MM.1S (cell line): Measurements from ENCODE around the gene UBE2F.

Source experiments
- DNase-seq: peaks from one replicate; pipeline ENCODE4 v3.0.0-alpha.2; 2015
- H2AFZ ChIP-seq: fragments of 300-600 bp; sonication (generic); 2 replicates; pipeline ENCODE4 v1.6.0; 2016; ENCODE audit warnings: antibody characterized with exemption, low read length
- H3F3A ChIP-seq: fragments of 300-600 bp; sonication (generic); 2 replicates; pipeline ENCODE4 v1.6.1; 2016; ENCODE audit warnings: mild to moderate bottlenecking, antibody characterized with exemption, low read length, moderate library complexity, mixed read lengths; ENCODE audit not compliant: insufficient read depth
- H3K27ac ChIP-seq: fragments of 300-600 bp; sonication (generic); 2 replicates; pipeline ENCODE4 v1.5.1; 2016; ENCODE audit warnings: mild to moderate bottlenecking, low read length
- H3K27me3 ChIP-seq: fragments of 300-600 bp; sonication (generic); replicated peaks from 2 replicates; pipeline ENCODE4 v1.6.0; 2016; ENCODE audit warnings: low read length; ENCODE audit not compliant: insufficient read depth
- H3K36me3 ChIP-seq: fragments of 300-600 bp; sonication (generic); replicated peaks from 2 replicates; pipeline ENCODE4 v1.6.1; 2016; ENCODE audit warnings: mild to moderate bottlenecking, low read length, mixed read lengths; ENCODE audit not compliant: insufficient read depth
- H3K4me1 ChIP-seq: fragments of 300-600 bp; sonication (generic); 2 replicates; pipeline ENCODE4 v1.6.1; 2016; ENCODE audit warnings: low read length, mixed read lengths
- H3K4me2 ChIP-seq: fragments of 300-600 bp; sonication (generic); 2 replicates; pipeline ENCODE4 v1.6.0; 2016; ENCODE audit warnings: low read depth, low read length
- H3K4me3 ChIP-seq: fragments of 300-600 bp; sonication (generic); 2 replicates; pipeline ENCODE4 v1.5.1; 2016; ENCODE audit warnings: low read length, mixed read lengths
- H3K79me2 ChIP-seq: fragments of 300-600 bp; sonication (generic); 2 replicates; pipeline ENCODE4 v1.6.1; 2016; ENCODE audit warnings: mixed run types, low read length, mixed read lengths
- H3K9ac ChIP-seq: fragments of 300-600 bp; sonication (generic); 2 replicates; pipeline ENCODE4 v1.6.1; 2016; ENCODE audit warnings: low read length, mixed read lengths
- H3K9me2 ChIP-seq: fragments of 300-600 bp; sonication (generic); replicated peaks from 2 replicates; pipeline ENCODE4 v1.6.1; 2016; ENCODE audit warnings: mild to moderate bottlenecking, low read length, mixed read lengths; ENCODE audit not compliant: insufficient read depth
- H3K9me3 ChIP-seq: fragments of 300-600 bp; sonication (generic); replicated peaks from 2 replicates; pipeline ENCODE4 v1.6.1; 2016; ENCODE audit warnings: mild to moderate bottlenecking, low read length, mixed read lengths; ENCODE audit not compliant: insufficient read depth
- H4K20me1 ChIP-seq: fragments of 300-600 bp; sonication (generic); 2 replicates; pipeline ENCODE4 v1.6.1; 2016; ENCODE audit warnings: mild to moderate bottlenecking, low read length, moderate library complexity, mixed read lengths; ENCODE audit not compliant: insufficient read depth
- CTCF ChIP-seq: fragments of 300-600 bp; sonication (generic); IDR thresholded peaks from 2 replicates; pipeline ENCODE4 v1.5.1; 2016; ENCODE audit warnings: antibody characterized with exemption, low read length, mixed read lengths
- EZH2 ChIP-seq: fragments of 300-600 bp; sonication (generic); optimal IDR thresholded peaks from 2 replicates; pipeline ENCODE3; 2017; ENCODE audit warnings: low read depth, mild to moderate bottlenecking, antibody characterized with exemption, low read length, mixed read lengths
- EZH2phosphoT487 ChIP-seq: fragments of 300-600 bp; sonication (generic); IDR thresholded peaks from 2 replicates; pipeline ENCODE4 v1.6.1; 2018; ENCODE audit warnings: antibody characterized with exemption, low read length

Gene UBE2F

GRCh38 chr2:238042849-238043584 lies 76.2 kb downstream of the UBE2F start:
- Histone ChIP-seq H2AFZ (no peak overlapping the region), H3K9me3 (no peaks in the 10 kb centered on the region), H3K79me2 (no peaks in the 10 kb centered on the region), H3K4me3 (no peak overlapping the region), H3K27ac (no peak overlapping the region), H3K27me3 (no peaks in the 10 kb centered on the region), H3K9ac (no peak overlapping the region), H3F3A (no peaks in the 10 kb centered on the region), H3K36me3 (no peaks in the 10 kb centered on the region), H3K9me2 (no peaks in the 10 kb centered on the region), H3K4me2 (no peak overlapping the region), H3K4me1 (no peaks in the 10 kb centered on the region), H4K20me1 (no peaks in the 10 kb centered on the region)
- TF ChIP-seq EZH2 (no peak), CTCF (no peak), EZH2phosphoT487 (no peak)
- no peak for DNase-seq

- Histone ChIP-seq H3K27me3 (no peaks in the 10 kb centered on the region), H4K20me1 (no peaks in the 10 kb centered on the region), H3K27ac (no peak overlapping the region), H3K9me3 (no peaks in the 10 kb centered on the region), H3K4me3 (no peak overlapping the region), H3K9ac (no peak overlapping the region), H3K9me2 (no peaks in the 10 kb centered on the region), H3K36me3 (no peaks in the 10 kb centered on the region), H3K4me2 (no peak overlapping the region), H3F3A (no peaks in the 10 kb centered on the region), H2AFZ (no peak overlapping the region), H3K4me1 (no peaks in the 10 kb centered on the region), H3K79me2 (no peaks in the 10 kb centered on the region)
- TF ChIP-seq EZH2 (no peak), EZH2phosphoT487 (no peak), CTCF (no peak)
- no peak for DNase-seq
These were observed 77.0 kb downstream of the UBE2F start for GRCh38 chr2:238043851-238044250.

DNA sequence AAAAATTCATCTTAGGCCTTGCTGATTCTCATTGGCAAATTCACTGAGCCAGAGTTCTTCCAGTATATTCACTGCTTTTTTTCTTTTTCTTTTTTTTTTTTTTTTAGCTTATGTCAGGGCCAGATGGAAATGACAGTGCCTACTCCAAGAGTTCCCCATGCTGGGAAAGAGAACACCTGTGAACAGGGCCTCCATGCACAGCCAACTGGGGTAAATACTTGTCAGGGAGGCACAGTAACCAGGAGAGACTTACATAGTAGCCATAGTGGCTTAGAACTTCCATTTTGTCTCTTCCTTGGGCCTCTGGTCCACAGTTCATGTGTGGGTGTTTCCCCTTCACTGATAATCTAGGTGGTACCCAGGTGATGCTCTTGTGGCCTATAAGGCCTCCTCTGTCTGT lies 78.8 kb downstream of the UBE2F start:
- no peak overlapping the region for H3K9ac ChIP-seq
- no peaks in the 10 kb centered on the region for H3K9me2 ChIP-seq
- TF ChIP-seq EZH2 (no peak), EZH2phosphoT487 (no peak), CTCF (no peak)
- H3K9me3 ChIP-seq, result no peaks in the 10 kb centered on the region
- H3K36me3 ChIP-seq, result no peaks in the 10 kb centered on the region
- H3K4me2 ChIP-seq, result no peak overlapping the region
- H3K4me3 ChIP-seq, result no peak overlapping the region
- H3K27me3 ChIP-seq, result no peaks in the 10 kb centered on the region
- H3K79me2 ChIP-seq, result no peaks in the 10 kb centered on the region
- H2AFZ ChIP-seq, result no peak overlapping the region
- H3K27ac ChIP-seq, result no peak overlapping the region
- H3K4me1 ChIP-seq, result no peaks in the 10 kb centered on the region
- no peaks in the 10 kb centered on the region for H4K20me1 ChIP-seq
- no peak for DNase-seq
- no peaks in the 10 kb centered on the region for H3F3A ChIP-seq
